Putamen (tissue), 1 donor: ENCODE data around the gene TOM1L2.

ENCODE experiments used
- DNase-seq: peaks from one replicate; pipeline ENCODE4 v3.0.0-alpha.2; 2016; ENCODE audit warnings: low spot score

The TOM1L2 gene

DNA sequence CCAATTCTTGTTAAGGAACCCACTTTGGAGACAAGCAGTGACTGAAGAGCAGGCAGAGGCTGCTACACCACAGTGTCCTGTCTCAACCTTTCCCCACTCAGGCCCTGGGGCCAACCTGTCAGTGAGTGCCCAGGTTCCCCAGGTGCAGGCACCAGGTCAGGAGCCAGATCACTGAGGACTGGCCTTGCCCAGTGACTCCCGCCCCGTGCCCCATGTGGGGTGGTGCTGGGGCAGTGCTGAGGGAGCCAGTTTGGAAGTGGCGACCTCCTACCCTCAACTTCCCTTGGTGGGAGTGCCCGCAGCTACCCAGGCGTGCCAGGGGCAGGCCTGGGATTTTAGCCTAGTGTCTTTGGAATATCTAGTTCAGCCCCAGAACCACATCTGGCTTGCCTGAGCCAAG, 164.8 kb downstream of the TOM1L2 start:
- DNase-seq = no peak

DNA sequence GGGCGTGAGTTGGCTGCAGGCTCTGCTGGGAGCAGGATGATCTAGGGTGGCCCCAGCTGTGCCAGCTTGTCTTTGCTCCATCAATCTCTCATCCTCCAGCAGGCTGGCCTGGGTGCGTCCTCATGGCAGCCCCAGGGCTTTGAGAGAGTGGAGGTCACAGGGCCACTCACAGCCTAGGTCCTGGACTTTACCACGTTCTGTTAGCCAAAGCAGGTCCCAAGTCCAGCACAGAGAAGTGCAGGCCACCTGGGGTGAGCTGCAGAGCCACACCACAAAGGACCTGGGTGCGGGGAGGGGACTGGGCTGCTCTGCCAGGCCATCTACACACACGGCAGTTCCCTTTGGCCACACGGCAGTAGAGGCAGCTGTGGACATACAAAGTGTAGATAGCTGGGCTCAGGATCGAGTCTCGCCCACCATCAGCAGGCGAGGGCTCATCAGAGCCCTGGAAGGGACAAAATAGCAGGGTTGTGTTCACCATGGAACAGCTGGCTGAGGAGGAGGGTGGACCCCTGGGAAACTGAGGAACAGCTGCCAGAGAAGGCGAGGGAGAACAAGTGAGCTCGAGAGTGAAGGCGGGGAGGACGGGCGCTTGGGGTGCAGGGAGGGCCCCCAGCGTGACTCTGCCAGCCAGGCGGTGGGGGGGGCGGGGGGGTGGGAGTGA, 165.5 kb downstream of the TOM1L2 start:
- no peak for DNase-seq

DNA sequence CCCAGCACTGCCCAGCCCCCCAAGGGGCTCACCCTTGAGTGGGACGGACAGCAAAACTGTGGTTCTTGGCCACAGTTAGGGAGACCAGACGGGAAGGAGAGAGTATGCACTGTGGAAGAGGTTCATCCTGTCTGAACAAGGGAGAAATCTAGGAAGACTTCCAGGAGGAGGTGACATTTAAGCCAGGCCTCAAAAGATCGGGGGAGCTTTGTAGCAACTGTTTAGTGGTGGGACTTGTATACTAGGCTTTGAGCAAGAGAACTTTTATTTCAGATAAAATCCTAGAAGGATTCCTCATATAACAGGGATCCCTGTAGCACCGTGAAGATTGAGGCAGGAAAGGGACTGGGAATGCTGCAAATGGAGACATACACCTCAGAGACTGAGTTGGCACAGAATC, 166.2 kb downstream of the TOM1L2 start:
- no peak for DNase-seq

DNA sequence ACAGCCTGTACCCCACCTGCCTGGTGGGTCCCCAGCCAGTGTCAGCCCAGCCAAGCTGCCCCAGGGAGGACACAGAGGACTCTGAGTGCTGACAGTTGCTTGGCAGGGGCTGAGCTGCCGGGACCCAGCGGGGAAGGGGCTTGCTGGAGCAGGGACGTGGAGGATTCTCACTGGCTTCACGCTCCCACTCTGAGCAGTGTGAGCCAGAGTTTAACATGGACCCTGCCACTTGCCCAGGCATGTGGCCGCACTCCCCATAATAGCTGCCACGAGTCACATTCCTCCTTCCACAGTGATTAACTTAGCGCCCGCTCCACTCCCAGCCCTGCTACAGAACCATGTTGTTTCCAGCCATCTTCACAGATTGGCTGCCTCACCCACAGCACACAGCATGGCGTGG, 166.6 kb downstream of the TOM1L2 start:
- no peak for DNase-seq

DNA sequence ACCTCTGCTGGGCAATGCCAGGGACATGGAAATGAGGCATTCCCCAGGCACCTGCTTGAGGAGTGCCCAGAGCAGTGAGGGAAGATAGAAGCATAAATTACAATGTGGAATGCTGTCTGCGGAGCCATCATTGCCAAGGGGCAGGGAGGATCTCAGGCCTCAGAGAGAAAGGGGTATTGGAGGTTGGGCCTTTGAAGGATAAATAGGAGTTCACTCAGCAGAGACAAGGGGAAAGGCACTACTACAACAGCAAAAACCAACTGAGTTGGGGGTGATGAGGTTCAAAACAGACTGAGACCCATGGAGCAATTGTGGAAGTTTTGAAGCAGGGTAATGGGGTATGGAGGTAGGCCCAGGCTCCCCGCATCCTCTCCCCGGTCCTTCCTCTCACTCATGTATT, 168.2 kb downstream of the TOM1L2 start:
- no peak for DNase-seq

DNA sequence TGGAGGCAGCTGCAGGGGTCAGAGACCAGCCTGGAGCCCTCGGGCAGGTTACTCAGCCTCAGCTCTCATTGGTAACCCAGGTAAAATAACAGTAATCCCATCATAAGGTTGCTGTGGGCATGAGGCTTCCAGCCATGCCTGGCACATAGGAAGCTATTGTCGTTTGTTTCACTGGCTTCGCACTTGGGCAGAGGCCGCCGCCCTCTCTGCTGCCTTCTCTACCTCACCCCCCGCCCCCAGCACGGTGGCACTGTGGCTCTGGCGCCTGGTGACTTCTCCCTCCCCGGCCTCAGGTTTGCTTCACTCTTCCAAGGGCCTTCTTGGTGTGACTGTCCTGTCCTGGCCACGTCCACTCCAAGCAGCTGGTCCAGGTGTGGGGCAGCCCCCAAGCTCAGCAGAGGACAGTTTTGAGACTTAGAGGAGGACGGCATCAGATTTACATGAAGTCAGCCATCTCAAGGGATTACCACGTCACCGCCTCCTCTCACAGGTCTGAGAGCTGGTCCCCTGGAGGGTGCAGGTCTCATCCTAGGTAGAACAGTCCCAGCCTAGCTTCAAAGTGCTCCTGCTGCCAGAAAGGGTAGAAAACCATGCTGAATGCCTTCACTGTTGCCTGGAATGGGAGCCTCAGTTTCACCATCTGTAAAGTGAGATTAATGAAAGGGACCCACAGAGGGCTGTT, 170.3 kb downstream of the TOM1L2 start:
- no peak for DNase-seq

DNA sequence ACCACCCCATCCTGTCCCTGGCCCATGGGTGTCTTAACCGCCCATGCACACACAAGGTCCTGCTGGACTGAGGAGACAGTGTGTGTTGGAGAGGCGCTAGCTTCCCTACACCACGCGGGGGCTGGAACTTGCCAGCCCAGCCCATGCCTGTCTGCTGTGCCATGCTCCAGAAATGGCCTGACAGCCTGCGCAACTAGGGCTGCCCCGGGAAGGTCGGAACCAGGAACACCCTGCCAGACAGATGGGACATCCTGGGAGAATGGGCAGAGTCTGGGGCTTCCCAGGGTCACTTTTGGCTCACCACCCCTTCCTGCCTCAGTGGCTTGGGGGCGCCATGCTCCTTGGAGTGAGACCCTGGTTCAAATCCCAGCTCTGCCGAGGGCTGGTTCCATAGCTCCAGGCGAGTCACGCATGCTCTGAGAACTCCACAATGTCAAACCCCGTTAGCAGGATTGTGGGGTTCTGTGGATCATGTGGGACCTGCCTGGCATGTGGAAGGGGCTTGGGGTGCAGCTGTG, 171.6 kb downstream of the TOM1L2 start:
- no peak for DNase-seq

DNA sequence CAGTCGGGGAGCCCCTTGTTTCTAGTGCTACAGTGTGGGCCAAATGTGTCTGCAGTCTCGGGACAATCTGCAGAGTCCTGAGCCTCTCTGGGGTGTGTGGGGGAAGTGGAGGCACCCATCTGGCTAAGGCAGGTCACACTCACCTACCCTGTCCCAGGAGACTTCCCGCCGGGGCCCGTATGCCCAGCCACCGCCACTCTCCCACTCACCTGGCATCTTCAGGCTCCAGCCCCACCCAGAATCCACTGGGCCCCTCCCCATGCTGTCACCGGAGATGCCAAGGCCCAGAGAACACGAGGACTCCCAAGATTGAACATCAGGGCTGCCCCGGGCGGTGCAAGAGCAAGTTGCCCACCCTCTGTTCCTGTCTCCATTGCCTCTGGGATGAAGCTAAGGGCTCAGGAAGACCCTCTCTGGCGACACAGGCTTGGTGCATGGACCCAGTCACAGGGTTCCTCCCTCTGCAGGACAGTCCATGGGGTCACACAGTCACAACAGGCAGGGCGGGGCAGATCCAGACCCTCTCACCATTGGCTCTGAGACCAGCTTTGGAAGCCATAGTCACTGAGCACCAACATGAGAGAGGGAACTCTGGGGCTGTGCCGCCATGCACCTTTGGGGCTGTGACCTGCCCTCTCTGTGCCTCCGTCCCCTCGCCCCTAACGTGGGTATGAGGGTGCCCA, 173.5 kb downstream of the TOM1L2 start:
- DNase-seq = no peak

DNA sequence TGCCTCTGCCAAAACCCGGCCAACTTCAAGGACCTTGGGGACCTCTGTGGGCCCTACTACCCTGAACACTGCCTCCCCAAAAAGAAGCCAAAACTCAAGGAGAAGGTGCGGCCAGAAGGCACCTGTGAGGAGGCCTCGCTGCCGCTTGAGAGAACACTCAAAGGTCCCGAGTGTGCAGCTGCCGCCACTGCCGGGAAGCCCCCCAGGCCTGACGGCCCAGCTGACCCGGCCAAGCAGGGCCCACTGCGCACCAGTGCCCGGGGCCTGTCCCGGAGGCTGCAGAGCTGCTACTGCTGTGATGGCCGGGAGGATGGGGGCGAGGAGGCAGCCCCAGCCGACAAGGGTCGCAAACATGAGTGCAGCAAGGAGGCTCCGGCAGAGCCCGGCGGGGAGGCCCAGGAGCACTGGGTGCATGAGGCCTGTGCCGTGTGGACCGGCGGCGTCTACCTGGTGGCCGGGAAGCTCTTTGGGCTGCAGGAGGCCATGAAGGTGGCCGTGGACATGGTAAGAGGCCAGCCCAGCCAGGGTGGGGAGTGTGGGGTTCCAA, 174.1 kb downstream of the TOM1L2 start:
- no peak for DNase-seq

DNA sequence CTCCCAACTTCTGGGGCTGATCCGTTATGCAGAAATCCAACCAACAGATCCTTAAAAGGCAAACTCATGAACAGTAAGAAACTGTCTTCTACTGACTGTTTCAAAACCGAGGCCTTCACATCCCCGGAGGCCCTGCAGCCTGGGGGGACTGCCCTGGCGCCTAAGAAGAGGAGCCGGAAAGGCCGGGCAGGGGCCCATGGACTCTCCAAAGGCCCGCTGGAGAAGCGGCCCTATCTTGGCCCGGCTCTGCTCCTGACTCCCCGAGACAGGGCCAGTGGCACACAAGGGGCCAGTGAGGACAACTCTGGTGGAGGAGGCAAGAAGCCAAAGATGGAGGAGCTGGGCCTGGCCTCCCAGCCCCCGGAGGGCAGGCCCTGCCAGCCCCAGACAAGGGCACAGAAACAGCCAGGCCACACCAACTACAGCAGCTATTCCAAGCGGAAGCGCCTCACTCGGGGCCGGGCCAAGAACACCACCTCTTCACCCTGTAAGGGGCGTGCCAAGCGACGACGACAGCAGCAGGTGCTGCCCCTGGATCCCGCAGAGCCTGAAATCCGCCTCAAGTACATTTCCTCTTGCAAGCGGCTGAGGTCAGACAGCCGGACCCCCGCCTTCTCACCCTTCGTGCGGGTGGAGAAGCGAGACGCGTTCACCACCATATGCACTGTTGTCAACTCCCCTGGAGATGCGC, 174.9 kb downstream of the TOM1L2 start:
- DNase-seq = no peak

DNA sequence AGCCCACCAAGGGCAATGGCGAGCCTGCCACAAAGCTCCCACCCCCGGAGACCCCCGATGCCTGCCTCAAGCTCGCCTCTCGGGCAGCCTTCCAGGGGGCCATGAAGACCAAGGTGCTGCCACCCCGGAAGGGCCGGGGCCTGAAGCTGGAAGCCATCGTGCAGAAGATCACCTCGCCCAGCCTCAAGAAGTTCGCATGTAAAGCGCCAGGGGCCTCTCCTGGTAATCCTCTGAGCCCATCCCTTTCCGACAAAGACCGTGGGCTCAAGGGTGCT, 175.5 kb downstream of the TOM1L2 start:
- DNase-seq = no peak

DNA sequence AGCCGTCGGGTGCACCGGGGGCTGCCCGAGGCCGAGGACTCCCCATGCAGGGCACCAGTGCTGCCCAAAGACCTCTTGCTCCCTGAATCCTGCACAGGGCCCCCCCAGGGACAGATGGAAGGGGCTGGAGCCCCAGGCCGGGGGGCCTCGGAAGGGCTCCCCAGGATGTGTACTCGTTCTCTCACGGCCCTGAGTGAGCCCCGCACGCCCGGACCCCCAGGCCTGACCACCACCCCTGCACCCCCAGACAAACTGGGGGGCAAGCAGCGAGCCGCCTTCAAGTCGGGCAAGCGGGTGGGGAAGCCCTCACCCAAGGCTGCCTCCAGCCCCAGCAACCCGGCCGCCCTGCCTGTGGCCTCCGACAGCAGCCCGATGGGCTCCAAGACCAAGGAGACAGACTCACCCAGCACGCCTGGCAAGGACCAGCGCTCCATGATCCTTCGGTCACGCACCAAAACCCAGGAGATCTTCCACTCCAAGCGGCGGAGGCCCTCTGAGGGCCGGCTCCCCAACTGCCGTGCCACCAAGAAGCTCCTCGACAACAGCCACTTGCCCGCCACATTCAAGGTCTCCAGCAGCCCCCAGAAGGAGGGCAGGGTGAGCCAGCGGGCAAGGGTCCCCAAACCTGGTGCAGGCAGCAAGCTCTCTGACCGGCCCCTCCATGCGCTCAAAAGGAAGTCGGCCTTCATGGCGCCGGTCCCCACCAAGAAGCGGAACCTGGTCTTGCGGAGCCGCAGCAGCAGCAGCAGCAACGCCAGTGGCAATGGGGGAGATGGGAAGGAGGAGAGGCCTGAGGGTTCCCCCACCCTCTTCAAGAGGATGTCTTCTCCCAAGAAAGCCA, 176.0 kb downstream of the TOM1L2 start:
- DNase-seq = no peak

DNA sequence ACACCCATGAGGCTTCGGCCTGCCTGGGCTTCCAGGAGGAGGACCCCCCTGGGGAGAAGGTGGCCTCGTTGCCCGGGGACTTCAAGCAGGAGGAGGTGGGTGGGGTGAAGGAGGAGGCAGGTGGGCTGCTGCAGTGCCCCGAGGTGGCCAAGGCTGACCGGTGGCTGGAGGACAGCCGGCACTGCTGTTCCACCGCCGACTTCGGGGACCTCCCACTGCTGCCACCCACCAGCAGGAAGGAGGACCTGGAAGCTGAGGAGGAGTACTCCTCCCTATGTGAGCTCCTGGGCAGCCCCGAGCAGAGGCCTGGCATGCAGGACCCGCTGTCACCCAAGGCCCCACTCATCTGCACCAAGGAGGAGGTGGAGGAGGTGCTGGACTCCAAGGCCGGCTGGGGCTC, 176.9 kb downstream of the TOM1L2 start:
- DNase-seq = no peak

DNA sequence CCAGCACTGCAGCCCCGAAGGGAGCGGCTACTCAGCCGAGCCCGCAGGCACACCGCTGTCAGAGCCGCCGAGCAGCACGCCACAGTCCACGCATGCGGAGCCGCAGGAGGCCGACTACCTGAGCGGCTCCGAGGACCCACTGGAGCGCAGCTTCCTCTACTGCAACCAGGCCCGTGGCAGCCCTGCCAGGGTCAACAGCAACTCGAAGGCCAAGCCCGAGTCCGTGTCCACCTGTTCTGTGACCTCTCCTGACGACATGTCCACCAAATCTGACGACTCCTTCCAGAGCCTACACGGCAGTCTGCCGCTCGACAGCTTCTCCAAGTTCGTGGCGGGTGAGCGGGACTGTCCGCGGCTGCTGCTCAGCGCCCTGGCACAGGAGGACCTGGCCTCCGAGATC, 177.8 kb downstream of the TOM1L2 start:
- DNase-seq = no peak
